Adrenal gland (tissue), 12 donors: ENCODE results near the gene PAXX. TPM values are rescaled to one million over a fixed set of nuclear protein-coding genes. Genes with fewer than 3 reads are reported as not detected.

Source experiments
- DNase-seq, 7 donors: peaks; one replicate each; pipeline ENCODE4 v3.0.0-alpha.2; 2019 to 2020
- H3K27ac ChIP-seq, 5 donors: fragments of 200-600 bp; sonication (generic) in 4 of 5; 1 replicate in 3 of 5; 2 replicates in 2 of 5; pipeline versions ENCODE4 v1.5.1 to v1.8.0; 2016 to 2020; ENCODE audit warnings: mild to moderate bottlenecking in 1 of 5
- H3K27me3 ChIP-seq: fragments of 200-600 bp; 2 replicates; pipeline ENCODE4 v1.8.0; 2021
- H3K36me3 ChIP-seq, 2 donors: fragments of 200-600 bp; replicated peaks in 1 of 2; 1 replicate in 1 of 2; 2 replicates in 1 of 2; pipeline versions ENCODE4 v1.5.1 to v1.8.0; 2018 to 2022
- H3K4me1 ChIP-seq, 2 donors: fragments of 200-600 bp; replicated peaks in 1 of 2; 1 replicate in 1 of 2; 2 replicates in 1 of 2; pipeline versions ENCODE4 v1.5.1 to v1.8.0; 2018 to 2021
- H3K4me3 ChIP-seq, 4 donors: fragments of 200-600 bp; sonication (generic) in 3 of 4; one replicate each; pipeline ENCODE4 v1.5.1; 2016 to 2018
- H3K9me3 ChIP-seq, 3 donors: fragments of 200-600 bp; sonication (generic) in 1 of 3; replicated peaks in 1 of 3; 1 replicate in 2 of 3; 2 replicates in 1 of 3; pipeline versions ENCODE4 v1.5.1 to v1.8.0; 2016 to 2021
- CTCF ChIP-seq, 6 experiments: fragments of 450-650 bp in 4 of 6; fragments of 200-600 bp in 2 of 6; sonication (generic) in 1 of 6; IDR thresholded peaks; 1 replicate in 5 of 6; 2 replicates in 1 of 6; pipeline versions ENCODE4 v1.5.1 to v1.8.0; 2016 to 2021; ENCODE audit warnings: antibody characterized with exemption in 6 of 6, mild to moderate bottlenecking in 2 of 6, moderate library complexity in 1 of 6
- POLR2A ChIP-seq, 2 donors: fragments of 450-650 bp; IDR thresholded peaks; one replicate each; pipeline ENCODE4 v1.6.1; 2017; ENCODE audit warnings: antibody characterized with exemption in 2 of 2, mild to moderate bottlenecking in 2 of 2, moderate library complexity in 1 of 2
- WGBS, 4 donors: extraction: QIAGEN DNeasy Blood & Tissue Kit in 2 of 4; methylation state at CpG; one replicate each; pipeline versions ENCODE4 v1.1.5 to v1.1.7; 2013 to 2017; 5-methylcytosine and 5-hydroxymethylcytosine counted together
- intact Hi-C, 2 donors: fragments of 100-400 bp; cut with DNase I; formaldehyde crosslinking; loops; one replicate each; pipeline versions ENCODE4 v1.14.1 to v1.15.0; 2022 to 2023
- polyA plus RNA-seq, 3 donors: library from polyadenylated mRNA; stranded (reverse); fragments of 200-250 nt in 2 of 3; fragments of 350-450 nt in 1 of 3; fragmentation: Illumina TruSeq in 1 of 3; extraction: RNeasy Lipid Tissue Mini Kit (QIAGEN cat#74804) in 1 of 3; gene quantifications; one replicate each; pipeline ENCODE4 v1.2.3, GENCODE V29; 2013 to 2014
- total RNA-seq, 9 donors: library from RNA; depleted of rRNA in 4 of 9; stranded (reverse); fragments of >200 nt in 4 of 9; fragments of 120-200 nt in 1 of 9; fragmentation: NEBNext Ultra II Directional in 1 of 9; extraction: Animal tissue kit (Norgen Biotek cat#: 25700) in 1 of 9; gene quantifications; one replicate each; pipeline versions ENCODE4 v1.1.0 to v1.2.4, GENCODE V29; 2013 to 2023
- donor health status: healthy with polysubstance abuse.
- donor health status: Bipolar disorder and iron deficiency.
- donor health status: DM: yes; HTN: yes; CAD: no.
- donor health status: DM: no; HTN: no; CAD: no.
- donor health status: DM: no; HTN: no; CAD: no.
- donor health status: DM: yes; HTN: yes; CAD: no.

Gene PAXX
- total and polyA plus RNA-seq, 12 donors: 4.9 to 363 (median 36.5) TPM

- Histone ChIP-seq H3K4me3 (no peak overlapping the region), H3K4me1 (no peaks in the 10 kb centered on the region), H3K36me3 (no peaks in the 10 kb centered on the region), H3K9me3 (no peaks in the 10 kb centered on the region), H3K27me3 (peaks cover 19% of the 10 kb centered on the region), H3K27ac (no peak overlapping the region)
- DNase-seq: no peak
- 76 to 87% (median 78%) methylated on average over 10 to 11 of the region's 11 CpGs for WGBS, 4 donors
- intact Hi-C loops: no loop called here
- no peak for TF ChIP-seq POLR2A (IDR thresholded peaks at IDR 0.05)
- no peak for TF ChIP-seq CTCF (IDR thresholded peaks at IDR 0.05)
These were observed 8.4 kb upstream of the PAXX start for GRCh38 chr9:136983656-136984314.

- intact Hi-C loops: no loop called here
- Histone ChIP-seq H3K4me1 (no peaks in the 10 kb centered on the region), H3K9me3 (no peaks in the 10 kb centered on the region), H3K4me3 (no peak overlapping the region), H3K27me3 (peaks cover 19% of the 10 kb centered on the region), H3K36me3 (no peaks in the 10 kb centered on the region), H3K27ac (no peak overlapping the region)
- no peak for DNase-seq
- TF ChIP-seq POLR2A (IDR thresholded peaks at IDR 0.05) (no peak), CTCF (IDR thresholded peaks at IDR 0.05) (no peak)
- 55 to 59% (median 57%) methylated on average over 10 to 29 of the region's 29 CpGs; no CpG with 5 or more reads in 1 of the 4 donors for WGBS, 4 donors
These were observed 7.7 kb upstream of the PAXX start for GRCh38 chr9:136984464-136985026.

GRCh38 chr9:136985027-136985602, 7.1 kb upstream of the PAXX start:
- H3K4me1 ChIP-seq: no peaks in the 10 kb centered on the region
- WGBS, 4 donors: 18 to 39% (median 22%) methylated on average over 10 to 48 of the region's 48 CpGs; no CpG with 5 or more reads in 1 of the 4 donors
- H3K36me3 ChIP-seq: no peaks in the 10 kb centered on the region
- H3K27me3 ChIP-seq: peaks cover 19% of the 10 kb centered on the region
- H3K9me3 ChIP-seq: no peaks in the 10 kb centered on the region
- intact Hi-C loops: no loop called here
- H3K27ac ChIP-seq: no peak overlapping the region
- TF ChIP-seq POLR2A (IDR thresholded peaks at IDR 0.05) (no peak), CTCF (IDR thresholded peaks at IDR 0.05) (no peak)
- no peak for DNase-seq
- H3K4me3 ChIP-seq: no peak overlapping the region

- WGBS, 4 donors: 32 to 42% (median 35%) methylated on average over 6 to 33 of the region's 33 CpGs
- no peak for DNase-seq
- intact Hi-C loops: no loop called here
- no peaks in the 10 kb centered on the region for H3K9me3 ChIP-seq
- TF ChIP-seq CTCF (IDR thresholded peaks at IDR 0.05) (no peak), POLR2A (IDR thresholded peaks at IDR 0.05) (no peak)
- no peaks in the 10 kb centered on the region for H3K4me1 ChIP-seq
- no peaks in the 10 kb centered on the region for H3K36me3 ChIP-seq
- H3K27ac ChIP-seq: no peak overlapping the region
- H3K27me3 ChIP-seq: peaks cover 19% of the 10 kb centered on the region
- H3K4me3 ChIP-seq: no peak overlapping the region
These were observed 6.4 kb upstream of the PAXX start for GRCh38 chr9:136985853-136986252.
